Epidermal melanocyte (primary cell): Measurements from ENCODE around the gene PACSIN3.

Experiments
- DNase-seq: peaks from one replicate; pipeline ENCODE4 v3.0.0; 2011; ENCODE audit warnings: low spot score; ENCODE audit not compliant: insufficient read length

The PACSIN3 gene

DNA sequence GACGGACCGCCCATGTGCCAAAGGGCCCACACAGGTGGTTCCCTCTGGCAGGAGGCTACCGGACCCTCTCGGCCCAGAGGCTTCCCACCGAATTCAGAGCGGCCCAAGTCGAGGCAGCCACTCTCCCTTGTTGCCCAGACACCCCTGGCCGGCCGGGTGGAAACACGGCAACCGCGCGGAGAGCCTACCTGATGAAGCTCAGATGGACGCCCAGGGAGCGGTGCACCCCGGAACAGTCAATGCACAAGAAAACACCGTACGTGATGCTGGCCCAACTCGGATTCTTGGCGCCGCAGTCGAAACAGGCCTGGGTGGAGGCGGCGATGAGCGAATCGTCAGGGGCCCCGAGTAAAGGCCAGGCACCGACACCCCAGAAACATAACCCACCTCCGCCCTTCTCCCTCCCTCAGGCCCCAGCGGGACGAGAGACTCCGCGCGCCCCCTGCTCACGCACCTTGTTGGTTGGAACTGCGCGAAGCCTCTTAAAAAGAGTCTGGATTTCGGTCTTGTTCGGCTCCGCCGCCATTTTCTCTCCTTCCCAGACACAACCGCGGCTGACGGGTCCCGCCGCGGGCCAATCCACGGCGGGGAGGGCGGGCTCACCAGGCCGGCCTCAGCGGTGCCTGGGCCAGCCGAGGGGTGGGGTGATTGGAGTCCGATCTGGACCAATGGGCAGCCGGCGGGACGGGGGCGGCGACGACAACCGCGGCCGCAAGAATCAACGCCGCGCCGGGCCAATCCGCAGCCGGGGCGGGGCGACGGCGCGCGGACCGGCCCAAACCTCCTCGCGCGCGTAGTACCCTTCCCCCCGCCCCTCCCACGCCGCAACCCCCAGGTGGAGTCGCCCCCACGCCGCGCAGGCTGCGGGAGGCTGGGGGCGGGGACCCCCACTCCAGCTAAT, 9.7 kb downstream of the PACSIN3 start, which contains the start of gene ARFGAP2:
Gene ARFGAP2, minus strand, starts transcription at position 552 of the 901 bp plus-strand sequence. Its CDS starts 26 bp downstream, at position 526.
- DNase-seq, result peak; percentile 100

- DNase-seq, result no peak
These were observed 10.4 kb downstream of the PACSIN3 start for GRCh38 chr11:47175746-47176327.

- DNase-seq, result no peak
These were observed 13.4 kb downstream of the PACSIN3 start for GRCh38 chr11:47172740-47173336.

GRCh38 chr11:47171856-47172255, 14.4 kb downstream of the PACSIN3 start:
- no peak for DNase-seq

DNA sequence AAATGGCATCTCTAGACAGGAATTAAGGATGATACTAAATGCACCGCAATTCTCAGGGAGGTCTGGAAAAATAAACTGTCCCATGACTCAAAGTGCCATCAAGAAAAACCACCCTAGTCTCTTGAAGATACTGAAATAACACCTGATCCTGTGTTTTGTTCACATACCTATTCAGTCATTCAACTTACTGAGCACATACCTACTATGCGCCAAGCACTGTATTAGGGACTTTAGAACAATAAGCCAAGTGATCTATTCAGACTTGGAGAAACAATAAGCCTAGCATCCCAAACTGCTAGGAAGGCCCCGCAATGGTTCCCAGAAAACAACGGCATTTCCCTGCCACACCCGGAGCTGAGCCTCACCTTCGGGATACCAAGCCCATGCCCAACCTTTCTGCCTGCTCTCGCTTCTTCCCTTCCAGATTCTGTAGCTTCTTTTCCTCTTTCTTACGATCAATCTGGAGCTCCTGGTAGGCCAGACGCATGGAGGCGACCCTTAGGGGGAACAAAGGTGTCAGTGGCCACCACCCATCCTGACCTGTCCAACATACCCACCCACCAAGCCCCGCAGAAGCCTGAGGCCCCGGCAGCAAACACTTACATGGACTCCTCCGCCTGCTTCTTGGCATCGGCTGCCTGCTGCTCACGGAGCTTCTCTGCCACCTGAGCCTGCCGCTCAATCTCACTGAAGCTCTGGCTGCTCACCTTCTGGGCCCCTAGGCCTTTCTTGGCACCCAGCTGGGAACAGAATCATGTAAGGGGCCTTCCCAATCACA, 15.0 kb downstream of the PACSIN3 start:
- no peak for DNase-seq

GRCh38 chr11:47166368-47166767, 19.9 kb downstream of the PACSIN3 start:
- no peak for DNase-seq

GRCh38 chr11:47165253-47165840, 20.9 kb downstream of the PACSIN3 start:
- DNase-seq, result no peak

GRCh38 chr11:47164321-47164720, 21.9 kb downstream of the PACSIN3 start:
- DNase-seq, result no peak

DNA sequence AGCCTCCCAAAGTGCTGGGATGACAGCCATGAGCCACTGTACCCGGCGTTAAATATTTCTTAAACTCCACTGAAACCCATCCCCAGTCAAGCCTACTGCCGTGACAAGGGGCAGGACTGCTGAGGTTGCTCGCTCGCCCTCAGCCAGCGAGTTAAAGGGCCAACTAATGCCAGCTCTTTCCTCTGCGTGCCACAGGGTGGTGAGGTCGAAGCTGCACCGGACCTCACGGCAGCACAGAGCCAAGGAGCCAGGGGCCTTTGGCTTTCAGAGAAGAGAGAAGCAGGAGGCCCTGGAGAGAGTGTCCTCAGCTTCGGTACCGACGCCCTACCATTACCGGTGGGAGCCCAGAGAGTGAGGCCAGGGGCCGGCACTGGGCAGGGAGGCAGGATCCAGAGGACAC, 22.3 kb downstream of the PACSIN3 start:
- no peak for DNase-seq

- DNase-seq, result no peak
These were observed 23.0 kb downstream of the PACSIN3 start for GRCh38 chr11:47163193-47163592.

DNA sequence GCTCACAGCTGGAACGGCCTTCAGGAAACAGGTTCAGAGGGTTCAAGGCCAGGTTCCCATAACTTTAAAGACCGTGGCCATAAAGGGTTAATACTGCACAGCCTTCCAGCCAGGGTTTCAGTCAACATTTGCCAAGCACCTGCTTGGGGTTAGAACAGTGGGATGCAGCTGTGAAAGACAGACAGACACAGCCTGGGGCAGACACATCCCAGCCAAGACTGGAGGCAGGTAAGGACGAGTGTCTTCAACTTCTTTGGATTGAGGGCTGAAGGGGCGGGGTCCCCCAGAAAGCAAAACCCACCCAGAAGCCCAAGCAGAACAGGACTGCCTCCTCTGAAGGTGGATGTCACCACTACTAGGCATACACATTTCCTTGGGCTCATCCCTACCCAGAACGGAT, 23.8 kb downstream of the PACSIN3 start:
- DNase-seq, result no peak

DNA sequence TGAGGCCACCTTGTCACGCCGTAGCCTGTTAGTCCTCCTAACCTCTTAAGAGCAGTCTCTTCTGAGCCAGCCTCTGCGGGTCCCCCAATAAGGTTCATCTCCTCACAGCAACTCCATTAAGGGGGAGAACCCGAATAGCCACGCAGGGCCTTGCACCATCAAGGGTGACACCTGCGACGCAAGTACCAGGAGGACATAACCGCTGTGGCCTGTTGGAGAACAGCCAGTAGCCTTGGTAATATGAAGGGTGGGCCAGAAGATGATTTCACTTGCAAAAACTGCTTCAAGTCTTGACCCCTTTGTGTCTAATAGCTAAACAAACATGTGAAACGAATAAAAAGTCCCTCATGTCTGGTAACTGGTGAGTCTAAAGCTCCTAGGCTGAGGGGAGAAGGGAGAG, 24.3 kb downstream of the PACSIN3 start:
- DNase-seq, result no peak

- peak; percentile 72 for DNase-seq
These were observed 24.9 kb downstream of the PACSIN3 start for GRCh38 chr11:47161134-47161854.

- no peak for DNase-seq
These were observed 25.5 kb downstream of the PACSIN3 start for GRCh38 chr11:47160753-47161133.

DNA sequence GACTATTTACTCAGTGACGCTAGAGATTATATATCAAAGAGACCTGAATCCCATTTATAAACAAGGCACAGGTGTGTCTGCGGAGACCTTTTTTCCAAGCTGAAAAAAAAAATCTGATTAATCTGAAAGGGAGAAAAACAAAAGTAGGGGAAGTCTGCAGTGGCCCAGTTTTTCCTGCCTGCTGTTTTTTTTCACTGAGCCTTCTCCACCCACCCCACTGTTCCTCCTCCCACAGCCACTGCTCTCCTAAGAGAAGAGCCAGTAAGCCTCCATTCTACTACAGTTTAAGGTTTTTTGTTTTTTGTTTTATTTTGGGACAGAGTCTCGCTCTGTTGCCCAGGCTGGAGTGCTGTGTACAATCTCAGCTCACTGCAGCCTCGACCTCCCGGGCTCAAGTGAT, 28.0 kb downstream of the PACSIN3 start:
- DNase-seq, result no peak

DNA sequence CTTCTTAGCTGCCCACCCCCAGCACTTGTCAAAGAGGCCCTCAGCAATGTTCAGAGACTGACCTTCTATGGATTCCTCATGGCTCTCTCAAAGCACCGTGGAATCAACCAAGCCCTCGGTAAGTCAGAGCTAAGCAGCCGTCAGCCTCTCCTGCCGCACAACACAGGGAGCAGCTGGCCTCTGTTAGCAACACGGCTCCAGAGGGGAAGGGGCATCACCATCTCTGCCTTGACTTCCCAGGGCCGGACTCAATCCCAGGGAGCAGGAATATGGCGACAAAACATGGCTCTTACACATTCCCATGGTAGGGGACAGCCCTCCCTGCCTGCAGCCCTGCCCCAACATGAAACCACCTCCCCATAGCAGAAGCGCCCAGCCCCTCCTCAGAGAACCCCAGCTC, 28.4 kb downstream of the PACSIN3 start:
- no peak for DNase-seq

GRCh38 chr11:47156951-47157350, 29.3 kb downstream of the PACSIN3 start:
- DNase-seq, result no peak

DNA sequence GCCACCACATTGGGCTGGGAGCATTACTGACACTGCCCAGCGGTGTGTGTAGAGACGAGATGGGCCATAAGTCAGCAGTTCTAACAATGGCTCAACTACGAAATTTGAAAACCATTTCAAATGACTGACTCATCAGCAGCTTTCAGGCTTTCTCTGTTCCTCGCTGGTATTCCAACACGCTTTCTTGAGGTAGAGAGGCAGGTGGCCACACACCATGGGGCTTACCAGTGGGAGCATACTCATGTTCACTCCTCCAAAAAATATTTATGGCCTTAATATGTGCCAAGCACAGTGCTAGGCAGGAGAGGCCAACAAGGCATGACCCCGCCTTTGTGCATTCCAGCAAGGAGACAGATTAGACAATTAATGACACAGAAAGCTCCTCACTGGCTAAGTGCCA, 29.9 kb downstream of the PACSIN3 start:
- no peak for DNase-seq

DNA sequence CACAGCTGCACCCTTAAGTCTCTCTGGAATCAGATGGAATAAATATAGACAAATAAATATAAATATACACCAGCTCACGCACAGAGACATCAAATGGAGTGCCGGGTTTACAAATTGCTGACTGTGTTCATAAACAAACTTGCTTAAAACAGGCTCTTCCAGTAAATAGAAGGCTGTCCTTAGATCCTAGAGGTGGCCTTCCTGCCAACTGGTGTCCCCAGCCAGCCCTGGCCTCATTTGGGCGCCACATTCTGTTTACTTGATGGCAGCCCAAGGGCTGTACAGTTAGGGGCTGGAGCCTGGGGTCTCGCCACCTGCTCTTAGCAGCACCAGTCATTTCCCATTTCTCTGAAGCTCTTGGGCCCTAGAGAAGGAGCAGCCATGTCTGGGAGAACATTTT, 30.4 kb downstream of the PACSIN3 start:
- no peak for DNase-seq
